HUES48 (cell line): ENCODE measurements around the gene KRTAP1-1.
"Not testable (repeated sequence)": the region's sequence is repeated elsewhere in the genome, so short reads cannot be mapped to it uniquely, and the experiment has no call there.

Experiments
- H3K27ac ChIP-seq: one replicate; pipeline ENCODE4 v1.7.0; 2013; ENCODE audit warnings: low read depth, low read length, inconsistent platforms
- H3K27me3 ChIP-seq: 2 replicates; pipeline ENCODE4 v1.6.1; 2013; ENCODE audit warnings: mild to moderate bottlenecking, low read length; ENCODE audit not compliant: control insufficient read depth, insufficient read depth
- H3K36me3 ChIP-seq: 2 replicates; pipeline ENCODE4 v1.6.1; 2013; ENCODE audit warnings: low read length; ENCODE audit not compliant: control insufficient read depth, insufficient read depth
- H3K4me1 ChIP-seq: 2 replicates; pipeline ENCODE4 v1.6.1; 2013; ENCODE audit warnings: mild to moderate bottlenecking, low read length; ENCODE audit not compliant: control insufficient read depth, insufficient read depth
- H3K4me3 ChIP-seq: 2 replicates; pipeline ENCODE4 v1.5.1; 2013; ENCODE audit warnings: mild to moderate bottlenecking, low read depth, low read length
- H3K9ac ChIP-seq: 2 replicates; pipeline ENCODE4 v1.6.1; 2013; ENCODE audit warnings: mild to moderate bottlenecking, low read depth, low read length, moderate library complexity
- H3K9me3 ChIP-seq: 2 replicates; pipeline ENCODE4 v1.6.1; 2013; ENCODE audit warnings: low read length; ENCODE audit not compliant: control insufficient read depth, insufficient read depth

KRTAP1-1 gene

DNA sequence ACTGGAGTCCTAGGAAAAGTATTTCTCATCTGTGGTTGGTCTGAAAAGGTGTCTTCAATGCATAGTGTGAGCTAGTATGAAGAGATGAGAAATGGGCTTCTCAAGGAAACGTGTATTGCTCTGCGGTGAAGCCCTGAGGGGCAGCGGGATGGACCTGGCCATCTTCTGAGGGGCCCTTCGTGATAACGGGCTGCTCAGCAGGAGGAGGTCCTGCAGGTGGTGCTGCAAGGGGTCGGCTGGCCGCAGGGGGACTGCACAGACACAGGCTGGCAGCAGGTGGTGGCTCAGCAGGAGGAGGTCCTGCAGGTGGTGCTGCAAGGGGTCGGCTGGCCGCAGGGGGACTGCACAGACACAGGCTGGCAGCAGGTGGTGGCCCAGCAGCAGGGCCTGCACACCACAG lies 13.3 kb upstream of the KRTAP1-1 start:
- not testable (repeated sequence) for H3K27me3 ChIP-seq, H3K36me3 ChIP-seq, H3K27ac ChIP-seq, H3K9me3 ChIP-seq, H3K9ac ChIP-seq, H3K4me3 ChIP-seq, H3K4me1 ChIP-seq

- Histone ChIP-seq H3K27me3 (no peaks in the 10 kb centered on the region), H3K4me3 (no peak overlapping the region), H3K27ac (no peak overlapping the region), H3K4me1 (no peaks in the 10 kb centered on the region), H3K9me3 (no peaks in the 10 kb centered on the region), H3K9ac (no peak overlapping the region), H3K36me3 (no peaks in the 10 kb centered on the region)
Observed at GRCh38 chr17:41054025-41054424, 12.8 kb upstream of the KRTAP1-1 start.

- Histone ChIP-seq H3K27ac (no peak overlapping the region), H3K4me3 (no peak overlapping the region), H3K9me3 (no peaks in the 10 kb centered on the region), H3K9ac (no peak overlapping the region), H3K4me1 (0 out of 2 replicates have a peak, but pooled peaks cover 5% of the 10 kb centered on the region), H3K27me3 (no peaks in the 10 kb centered on the region), H3K36me3 (no peaks in the 10 kb centered on the region)
Observed at GRCh38 chr17:41052566-41052965, 11.3 kb upstream of the KRTAP1-1 start.

DNA sequence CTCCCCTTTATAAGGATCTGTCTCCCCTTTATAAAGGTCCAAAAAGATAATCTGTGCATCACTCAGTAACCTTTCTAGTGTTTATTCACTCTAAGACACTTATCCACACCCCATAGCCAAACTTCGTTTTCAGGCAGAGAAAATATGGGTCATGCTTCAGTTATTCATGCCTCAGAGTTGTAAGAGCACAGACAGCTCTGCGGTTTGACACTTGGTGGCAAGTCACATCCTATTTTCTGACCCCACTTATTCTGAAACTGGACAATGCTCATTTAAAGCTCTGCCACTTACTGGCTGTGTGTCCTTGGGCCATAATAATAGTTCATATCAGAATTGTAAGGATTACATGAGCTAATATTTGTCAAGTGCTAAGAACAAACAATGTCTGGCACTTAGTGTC lies 7.9 kb upstream of the KRTAP1-1 start:
- H3K4me3 ChIP-seq, result no peak overlapping the region
- no peaks in the 10 kb centered on the region for H3K36me3 ChIP-seq
- H3K27ac ChIP-seq, result no peak overlapping the region

GRCh38 chr17:41048441-41048840 lies 7.2 kb upstream of the KRTAP1-1 start:
- H3K27me3 ChIP-seq, result no peaks in the 10 kb centered on the region
- no peak overlapping the region for H3K9ac ChIP-seq
- 0 out of 2 replicates have a peak, but pooled peaks cover 5% of the 10 kb centered on the region for H3K4me1 ChIP-seq
- no peak overlapping the region for H3K27ac ChIP-seq
- H3K4me3 ChIP-seq, result no peak overlapping the region
- no peaks in the 10 kb centered on the region for H3K9me3 ChIP-seq
- no peaks in the 10 kb centered on the region for H3K36me3 ChIP-seq

More for the DNA sequence above, 7.9 kb upstream of the KRTAP1-1 start:
- Histone ChIP-seq H3K9me3 (no peaks in the 10 kb centered on the region), H3K4me1 (0 out of 2 replicates have a peak, but pooled peaks cover 5% of the 10 kb centered on the region), H3K27me3 (no peaks in the 10 kb centered on the region), H3K9ac (no peak overlapping the region)

GRCh38 chr17:41046735-41047465 lies 5.7 kb upstream of the KRTAP1-1 start, which contains the start of gene KRTAP2-1:
Gene KRTAP2-1, minus strand, starts transcription at chr17:41047316. Its CDS starts 49 bp downstream, at chr17:41047267.
- not testable (repeated sequence) for H3K27ac ChIP-seq

GRCh38 chr17:41042953-41043352 lies 1.7 kb upstream of the KRTAP1-1 start:
- Histone ChIP-seq H3K9me3 (no peaks in the 10 kb centered on the region), H3K4me1 (peaks cover 13% of the 10 kb centered on the region), H3K27ac (no peak overlapping the region), H3K36me3 (no peaks in the 10 kb centered on the region), H3K4me3 (no peak overlapping the region), H3K9ac (no peak overlapping the region), H3K27me3 (no peaks in the 10 kb centered on the region)

More at GRCh38 chr17:41046735-41047465, 5.7 kb upstream of the KRTAP1-1 start, which contains the start of gene KRTAP2-1:
- not testable (repeated sequence) for H3K4me1 ChIP-seq, H3K9me3 ChIP-seq, H3K36me3 ChIP-seq, H3K4me3 ChIP-seq, H3K27me3 ChIP-seq, H3K9ac ChIP-seq

DNA sequence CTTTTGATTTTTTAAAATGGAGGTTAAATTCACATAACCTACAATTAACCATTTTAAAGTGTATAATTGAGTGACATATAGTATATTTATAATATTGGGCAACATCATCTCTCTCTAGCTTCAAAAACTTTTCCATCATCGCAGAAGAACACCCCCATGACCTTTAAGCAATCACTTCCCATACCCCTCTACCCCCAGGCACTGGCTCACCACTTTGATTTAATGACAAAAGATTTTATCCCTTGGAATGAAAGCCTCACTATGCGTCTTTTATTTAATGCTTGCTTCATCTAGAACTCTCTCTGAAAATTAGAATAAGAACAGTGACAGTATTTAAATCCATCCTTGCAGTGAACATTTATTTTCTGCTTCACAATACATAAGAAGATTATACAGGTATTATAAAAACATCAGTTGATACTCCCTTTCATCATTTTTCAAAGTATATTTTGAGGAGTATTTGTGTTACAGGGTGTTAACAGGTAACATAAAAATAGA lies 3.3 kb downstream of the KRTAP1-1 start:
- Histone ChIP-seq H3K36me3 (no peaks in the 10 kb centered on the region), H3K9me3 (no peaks in the 10 kb centered on the region), H3K27ac (no peak overlapping the region), H3K4me3 (no peak overlapping the region), H3K27me3 (no peaks in the 10 kb centered on the region), H3K9ac (no peak overlapping the region), H3K4me1 (peaks cover 26% of the 10 kb centered on the region)

- H3K36me3 ChIP-seq, H3K9ac ChIP-seq, H3K9me3 ChIP-seq, H3K4me3 ChIP-seq, H3K27me3 ChIP-seq, H3K27ac ChIP-seq: not testable (repeated sequence)
- peaks cover 26% of the 10 kb centered on the region for H3K4me1 ChIP-seq
Observed at GRCh38 chr17:41034346-41034935, 6.8 kb downstream of the KRTAP1-1 start, which contains the start of gene KRTAP1-3. Gene KRTAP1-3, minus strand, starts transcription at chr17:41034874. Its CDS starts 53 bp downstream, at chr17:41034821.

- H3K9ac ChIP-seq, result no peak within 1 kb of the TSS
- no peaks in the 10 kb centered on the region for H3K9me3 ChIP-seq
- H3K27me3 ChIP-seq, result no peaks in the 10 kb centered on the region
- H3K4me1 ChIP-seq, result no peaks in the 10 kb centered on the region
- H3K27ac ChIP-seq, result no peak within 1 kb of the TSS
- H3K4me3 ChIP-seq, result no peak within 1 kb of the TSS
- H3K36me3 ChIP-seq, result no peaks in the 10 kb centered on the region
Observed at GRCh38 chr17:41029633-41030245, 11.5 kb downstream of the KRTAP1-1 start, which contains the start of gene KRTAP1-4. Gene KRTAP1-4, minus strand, starts transcription at chr17:41030195. Its CDS starts 117 bp downstream, at chr17:41030078.
